ENCODE results near the gene BID.

DNA sequence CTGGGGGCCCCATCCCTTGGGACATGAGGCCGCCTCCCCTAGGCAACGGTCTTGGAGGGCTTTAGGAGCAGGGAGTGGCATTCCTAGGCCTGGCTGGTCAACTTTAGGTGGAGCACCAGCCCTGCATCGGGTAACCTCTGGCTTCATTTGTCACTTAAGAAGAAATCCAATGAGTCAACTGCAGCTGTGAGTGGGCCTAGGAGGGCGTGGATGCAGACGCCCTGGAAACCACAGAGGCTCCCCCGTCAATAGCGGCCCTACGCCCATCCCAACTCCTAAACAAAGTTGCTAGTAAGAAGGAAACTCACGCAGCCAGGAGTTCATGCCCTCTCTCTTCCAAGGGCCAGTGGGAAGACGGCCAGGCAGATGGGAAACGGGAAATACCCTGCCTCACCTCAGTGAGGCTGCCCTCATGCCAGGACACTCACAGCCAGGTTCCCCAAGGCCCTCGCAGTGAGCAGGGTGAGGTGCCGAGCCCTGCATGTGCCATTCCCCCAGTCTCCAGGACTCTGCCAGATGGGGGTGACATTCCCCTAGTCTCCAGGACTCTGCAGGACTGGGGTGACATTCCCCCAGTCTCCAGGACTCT, 20.8 kb downstream of the BID start:
- TF ChIP-seq, protein P1, sequence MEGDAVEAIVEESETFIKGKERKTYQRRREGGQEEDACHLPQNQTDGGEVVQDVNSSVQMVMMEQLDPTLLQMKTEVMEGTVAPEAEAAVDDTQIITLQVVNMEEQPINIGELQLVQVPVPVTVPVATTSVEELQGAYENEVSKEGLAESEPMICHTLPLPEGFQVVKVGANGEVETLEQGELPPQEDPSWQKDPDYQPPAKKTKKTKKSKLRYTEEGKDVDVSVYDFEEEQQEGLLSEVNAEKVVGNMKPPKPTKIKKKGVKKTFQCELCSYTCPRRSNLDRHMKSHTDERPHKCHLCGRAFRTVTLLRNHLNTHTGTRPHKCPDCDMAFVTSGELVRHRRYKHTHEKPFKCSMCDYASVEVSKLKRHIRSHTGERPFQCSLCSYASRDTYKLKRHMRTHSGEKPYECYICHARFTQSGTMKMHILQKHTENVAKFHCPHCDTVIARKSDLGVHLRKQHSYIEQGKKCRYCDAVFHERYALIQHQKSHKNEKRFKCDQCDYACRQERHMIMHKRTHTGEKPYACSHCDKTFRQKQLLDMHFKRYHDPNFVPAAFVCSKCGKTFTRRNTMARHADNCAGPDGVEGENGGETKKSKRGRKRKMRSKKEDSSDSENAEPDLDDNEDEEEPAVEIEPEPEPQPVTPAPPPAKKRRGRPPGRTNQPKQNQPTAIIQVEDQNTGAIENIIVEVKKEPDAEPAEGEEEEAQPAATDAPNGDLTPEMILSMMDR (IDR thresholded peaks at IDR 0.05) = no peak
- TF ChIP-seq ZFX (IDR thresholded peaks at IDR 0.05; ENCODE audit: borderline replicate concordance) = no peak

Measured in 22Rv1 (cell line).